Measurements from ENCODE around the gene GID8.

GID8 gene

DNA sequence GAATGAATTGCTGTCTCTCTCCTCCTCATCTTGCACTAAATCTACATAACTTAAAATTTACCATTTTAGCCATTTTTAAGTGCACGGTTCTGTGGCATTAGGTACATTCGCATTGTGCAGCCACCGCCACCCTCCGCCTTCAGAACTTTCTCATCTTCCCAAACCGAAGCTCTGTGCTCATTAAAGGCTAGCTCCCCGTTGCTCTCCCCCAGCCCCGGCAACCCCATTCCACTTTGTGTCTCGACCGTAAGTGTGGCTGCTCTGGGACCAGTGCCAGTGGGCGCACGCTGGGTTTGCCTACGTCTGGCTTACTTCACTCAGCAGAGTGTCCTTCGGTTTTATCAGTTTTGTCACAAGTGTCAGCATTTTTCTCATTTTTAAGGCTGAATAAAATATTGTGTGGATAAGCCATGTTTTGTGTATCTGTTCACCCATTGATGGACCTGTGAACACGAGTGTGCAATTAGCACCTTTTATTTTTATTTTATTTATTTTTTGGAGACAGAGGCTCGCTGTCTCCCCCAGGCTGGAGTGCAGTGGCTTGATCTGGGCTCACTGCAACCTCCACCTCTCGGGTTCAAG is 31.3 kb downstream of the GID8 start:
- Mint-ChIP-seq H3K9me3 (no peaks in the 10 kb centered on the region), H3K27me3 (ENCODE audit: low read depth) (peaks cover 27% of the 10 kb centered on the region), H3K36me3 (ENCODE audit: low read depth) (no peaks in the 10 kb centered on the region), H3K4me3 (no peak overlapping the region), H3K4me1 (ENCODE audit: low read depth) (peaks cover 13% of the 10 kb centered on the region), H3K27ac (no peak overlapping the region)

DNA sequence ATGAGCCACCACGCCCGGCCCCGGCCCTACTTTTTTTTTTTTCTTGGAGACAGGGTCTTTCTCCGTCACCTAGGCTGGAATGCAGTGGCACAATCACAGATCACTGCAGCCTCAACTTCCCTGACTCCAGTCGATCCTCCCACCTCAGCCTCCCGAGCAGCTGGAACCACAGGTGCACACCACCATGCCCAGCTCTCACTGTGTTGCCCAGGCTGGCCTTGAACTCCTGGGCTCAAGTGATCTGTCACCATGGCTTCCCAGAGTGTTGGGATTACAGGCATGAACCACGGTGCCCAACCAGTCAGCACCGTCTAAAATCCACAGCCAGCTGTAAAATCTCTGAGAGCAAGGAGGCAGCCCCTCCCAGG is 32.0 kb downstream of the GID8 start:
- no peak overlapping the region for H3K4me3 Mint-ChIP-seq
- H3K36me3 Mint-ChIP-seq (ENCODE audit: low read depth) = no peaks in the 10 kb centered on the region

DNA sequence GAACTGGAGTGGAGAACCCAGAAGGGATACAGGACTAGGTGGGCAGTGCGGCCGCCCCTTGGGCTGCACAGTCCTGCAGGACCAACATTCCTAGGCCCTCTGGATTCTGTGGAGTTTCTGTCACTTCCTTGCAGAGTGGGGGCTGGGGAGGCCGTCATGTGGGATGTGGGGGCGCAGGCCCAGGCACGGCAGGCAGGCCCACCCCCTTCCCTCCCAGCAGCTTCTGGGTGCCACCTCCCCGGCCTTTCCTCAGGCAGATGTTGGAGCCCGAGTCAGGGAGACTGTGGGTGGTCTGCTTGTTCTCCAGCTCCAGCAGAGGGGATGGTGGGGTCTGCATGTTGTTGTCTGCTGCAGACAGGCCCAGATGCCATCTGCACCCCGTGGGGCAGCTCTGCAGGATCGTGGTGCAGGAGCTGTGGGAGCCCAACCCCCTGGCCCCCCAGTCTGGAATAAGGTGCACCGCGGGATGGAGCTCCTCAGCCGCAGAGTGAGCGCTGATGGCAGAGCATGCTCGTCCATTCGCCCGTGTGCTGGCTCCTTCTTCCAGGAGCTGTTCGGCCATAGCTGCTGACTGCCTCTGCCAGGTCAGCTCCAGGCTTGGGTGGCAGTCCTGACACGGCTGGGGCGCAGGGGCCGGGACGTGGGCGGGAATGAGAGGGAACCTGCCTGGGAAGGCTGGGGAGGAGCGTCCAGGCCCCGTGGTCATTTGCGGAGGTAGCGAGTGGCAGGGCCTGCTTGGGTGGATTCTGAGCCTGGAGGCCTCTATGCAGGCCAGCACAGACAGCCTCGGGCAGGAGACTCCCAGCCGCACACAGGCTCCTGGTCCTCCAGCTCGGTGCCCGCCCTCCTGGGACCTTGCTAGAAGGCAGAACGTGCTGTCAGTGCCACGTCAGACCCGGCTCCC is 32.6 kb downstream of the GID8 start:
- Mint-ChIP-seq H3K27me3 (ENCODE audit: low read depth) (peaks cover 37% of the 10 kb centered on the region), H3K27ac (no peak overlapping the region), H3K36me3 (ENCODE audit: low read depth) (no peaks in the 10 kb centered on the region), H3K4me3 (no peak overlapping the region), H3K4me1 (ENCODE audit: low read depth) (peaks cover 13% of the 10 kb centered on the region), H3K9me3 (no peaks in the 10 kb centered on the region)

More for the DNA sequence above, 32.0 kb downstream of the GID8 start:
- peaks cover 33% of the 10 kb centered on the region for H3K27me3 Mint-ChIP-seq (ENCODE audit: low read depth)
- H3K4me1 Mint-ChIP-seq (ENCODE audit: low read depth) = peaks cover 13% of the 10 kb centered on the region
- no peaks in the 10 kb centered on the region for H3K9me3 Mint-ChIP-seq
- H3K27ac Mint-ChIP-seq = no peak overlapping the region

DNA sequence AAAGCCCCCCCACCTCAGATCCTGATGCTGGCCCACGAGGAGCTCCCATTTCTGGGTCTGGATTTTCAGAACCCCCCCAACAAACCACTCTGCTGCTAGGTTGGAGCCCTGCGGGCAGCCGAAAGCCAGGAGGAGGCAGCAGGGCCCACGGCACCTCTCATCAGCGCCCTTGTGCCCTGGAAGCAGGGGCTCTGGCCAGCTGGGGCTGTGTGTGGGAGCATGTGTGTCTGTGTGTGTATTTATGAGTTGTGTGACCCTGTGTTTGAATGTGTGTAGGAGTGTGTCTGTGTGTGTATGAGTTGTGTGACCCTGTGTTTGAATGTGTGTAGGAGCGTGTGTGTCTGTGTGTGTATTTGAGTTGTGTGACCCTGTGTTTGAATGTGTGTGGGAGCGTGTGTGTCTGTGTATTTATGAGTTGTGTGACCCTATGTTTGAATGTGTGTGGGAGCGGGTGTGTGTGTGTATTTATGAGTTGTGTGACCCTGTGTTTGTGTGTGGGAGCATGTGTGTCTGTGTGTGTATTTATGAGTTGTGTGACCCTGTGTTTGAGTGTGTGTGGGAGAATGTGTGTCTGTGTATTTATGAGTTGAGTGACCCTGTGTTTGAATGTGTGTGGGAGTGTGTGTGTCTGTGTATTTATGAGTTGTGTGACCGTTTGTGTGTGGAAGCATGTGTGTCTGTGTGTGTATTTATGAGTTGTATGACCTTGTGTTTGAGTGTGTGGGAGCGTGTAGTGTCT is 33.4 kb downstream of the GID8 start:
- Mint-ChIP-seq H3K36me3 (ENCODE audit: low read depth) (no peaks in the 10 kb centered on the region), H3K27me3 (ENCODE audit: low read depth) (peaks cover 44% of the 10 kb centered on the region), H3K9me3 (no peaks in the 10 kb centered on the region), H3K4me3 (no peak overlapping the region), H3K27ac (no peak overlapping the region), H3K4me1 (ENCODE audit: low read depth) (peaks cover 13% of the 10 kb centered on the region)

DNA sequence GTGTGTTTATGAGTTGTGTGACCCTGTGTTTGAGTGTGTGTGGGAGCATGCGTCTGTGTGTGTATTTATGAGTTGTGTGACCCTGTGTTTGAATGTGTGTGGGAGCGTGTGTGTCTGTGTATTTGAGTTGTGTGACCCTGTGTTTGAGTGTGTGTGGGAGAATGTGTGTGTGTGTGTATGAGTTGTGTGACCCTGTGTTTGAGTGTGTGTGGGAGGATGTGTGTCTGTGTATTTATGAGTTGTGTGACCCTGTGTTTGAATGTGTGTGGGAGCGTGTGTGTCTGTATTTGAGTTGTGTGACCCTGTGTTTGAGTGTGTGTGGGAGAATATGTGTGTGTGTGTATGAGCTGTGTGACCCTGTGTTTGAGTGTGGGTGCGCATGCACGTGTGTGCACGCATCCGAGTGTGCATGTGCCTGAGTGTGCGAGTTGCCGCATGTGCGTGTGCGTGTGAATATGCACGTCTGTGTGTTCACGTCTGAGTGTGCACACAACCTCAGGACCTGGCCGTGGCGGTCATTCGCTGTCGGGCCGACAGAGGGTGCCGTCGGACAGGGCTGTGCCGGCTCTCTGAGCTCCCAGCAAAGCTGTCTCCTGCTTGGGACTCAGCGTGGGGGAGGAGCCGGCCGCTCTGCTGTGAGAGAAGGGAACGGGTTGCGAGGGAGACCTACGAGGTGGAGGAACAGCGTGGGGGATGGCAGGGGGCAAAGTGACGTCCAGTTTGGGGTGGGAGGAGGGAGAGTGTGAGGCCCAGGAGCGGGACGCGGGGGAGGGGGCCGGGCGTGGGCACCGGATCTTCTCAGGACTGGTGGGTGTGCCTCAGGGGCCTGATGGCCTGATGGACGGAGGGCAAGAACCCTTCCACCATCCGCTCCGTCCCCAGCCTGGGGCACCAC is 34.2 kb downstream of the GID8 start:
- H3K27me3 Mint-ChIP-seq (ENCODE audit: low read depth) = peaks cover 49% of the 10 kb centered on the region
- H3K4me1 Mint-ChIP-seq (ENCODE audit: low read depth) = peaks cover 13% of the 10 kb centered on the region
- peak overlapping the region; percentile 57 for H3K4me3 Mint-ChIP-seq
- no peaks in the 10 kb centered on the region for H3K36me3 Mint-ChIP-seq (ENCODE audit: low read depth)
- peak overlapping the region; percentile 24 for H3K27ac Mint-ChIP-seq
- H3K9me3 Mint-ChIP-seq = no peaks in the 10 kb centered on the region

DNA sequence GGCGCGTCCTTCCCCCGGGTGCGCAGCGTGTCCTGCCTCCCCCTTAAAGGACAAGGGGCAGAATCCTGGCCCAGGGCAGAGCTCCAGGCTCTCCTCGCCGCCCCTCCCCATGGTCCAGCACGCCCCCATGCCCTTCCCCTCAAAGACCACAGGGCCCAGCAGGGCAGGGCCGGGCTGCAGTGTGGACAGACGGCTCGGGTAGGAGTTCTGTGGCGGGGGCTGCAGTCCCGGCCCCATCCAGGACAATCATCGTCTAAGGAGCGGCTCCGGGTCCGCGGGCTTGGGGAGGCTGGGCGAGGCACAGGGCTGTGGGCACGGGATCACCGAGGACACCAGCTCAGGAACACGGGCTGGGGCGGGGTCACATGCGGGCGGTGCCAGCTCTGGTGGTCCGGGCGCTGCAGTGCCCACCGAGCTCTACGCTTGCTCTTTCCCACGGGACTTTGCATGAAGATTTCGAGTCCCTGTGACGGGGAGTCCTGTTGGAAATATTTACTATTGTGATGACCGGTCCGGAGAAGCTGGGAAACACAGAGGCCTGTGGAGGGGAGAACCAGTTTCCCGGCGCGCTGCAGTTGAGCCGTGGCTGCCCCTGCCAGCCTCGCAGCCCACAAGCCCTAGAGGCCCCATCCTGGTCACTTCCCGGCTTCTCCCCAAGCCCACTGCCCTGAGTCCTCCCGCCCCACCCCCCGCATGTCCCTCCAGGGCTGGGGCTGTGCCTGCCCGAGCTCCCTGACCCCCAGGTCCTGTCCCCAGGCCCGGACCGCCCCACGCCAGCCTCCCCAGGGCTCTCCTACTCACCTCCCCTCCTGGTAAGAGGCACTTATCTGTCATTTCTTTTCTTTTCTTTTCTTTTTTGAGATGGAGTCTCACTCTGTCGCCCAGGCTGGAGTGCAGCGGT is 35.1 kb downstream of the GID8 start:
- no peak overlapping the region for H3K4me3 Mint-ChIP-seq
- peaks cover 16% of the 10 kb centered on the region for H3K4me1 Mint-ChIP-seq (ENCODE audit: low read depth)
- no peaks in the 10 kb centered on the region for H3K36me3 Mint-ChIP-seq (ENCODE audit: low read depth)
- H3K9me3 Mint-ChIP-seq = no peaks in the 10 kb centered on the region
- H3K27ac Mint-ChIP-seq = no peak overlapping the region
- peaks cover 52% of the 10 kb centered on the region for H3K27me3 Mint-ChIP-seq (ENCODE audit: low read depth)

DNA sequence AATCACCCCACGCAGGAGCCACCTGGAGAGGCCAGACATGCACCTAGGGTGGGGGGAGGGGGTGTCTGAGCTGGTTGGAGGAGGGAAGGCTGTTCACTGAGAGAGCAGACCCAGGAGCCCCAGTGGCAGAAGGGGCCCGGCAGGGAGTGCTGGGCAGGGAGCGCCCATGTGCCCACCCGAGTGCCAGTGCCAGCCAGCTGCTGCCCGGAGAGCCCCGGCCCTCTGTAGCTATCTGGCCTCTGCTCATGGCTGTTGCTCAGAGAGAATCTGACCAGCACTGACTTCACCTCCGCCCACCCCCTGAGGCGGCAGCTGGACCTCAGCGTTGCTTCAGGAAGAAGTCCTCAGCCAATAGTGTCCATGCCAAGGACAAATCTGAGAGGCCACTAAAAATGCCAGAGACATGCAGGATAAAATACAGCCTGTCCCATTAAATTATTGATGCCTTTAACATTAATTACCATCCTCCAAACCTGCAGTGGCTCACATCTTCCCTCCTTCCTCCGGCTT is 37.4 kb downstream of the GID8 start:
- Mint-ChIP-seq H3K4me1 (ENCODE audit: low read depth) (peaks cover 20% of the 10 kb centered on the region), H3K4me3 (no peak overlapping the region), H3K27me3 (ENCODE audit: low read depth) (peaks cover 70% of the 10 kb centered on the region), H3K27ac (no peak overlapping the region), H3K9me3 (no peaks in the 10 kb centered on the region), H3K36me3 (ENCODE audit: low read depth) (no peaks in the 10 kb centered on the region)

DNA sequence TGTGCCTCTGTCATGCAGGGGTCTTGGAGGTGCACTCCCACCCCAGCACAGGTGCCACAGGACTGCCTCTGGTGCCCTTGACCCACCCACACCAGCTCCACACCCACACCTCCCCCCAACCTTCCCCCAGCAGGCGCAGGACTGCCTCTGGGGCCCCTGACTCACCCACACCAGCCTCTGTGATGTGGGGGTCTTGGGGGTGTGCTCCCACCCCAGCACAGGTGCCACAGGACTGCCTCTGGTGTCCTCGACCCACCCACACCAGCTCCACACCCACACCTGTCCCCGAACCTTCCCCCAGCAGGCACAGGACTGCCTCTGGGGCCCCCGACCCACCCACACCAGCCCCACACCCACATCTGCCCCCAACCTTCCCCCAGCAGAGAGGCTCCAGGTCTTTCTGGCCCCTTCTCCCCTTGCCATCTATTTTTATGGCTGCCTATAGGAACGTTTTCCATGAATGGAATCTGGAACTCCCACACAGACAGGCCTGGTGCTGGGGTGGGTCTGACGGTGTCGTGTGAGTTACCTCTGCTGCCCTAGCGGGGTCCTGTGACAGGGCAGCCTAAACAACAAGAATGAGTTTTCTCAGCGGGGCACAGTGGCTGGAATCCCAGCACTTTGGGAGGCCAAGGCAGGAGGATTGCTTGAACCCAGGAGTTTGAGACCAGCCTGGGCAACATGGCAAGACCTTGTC is 38.0 kb downstream of the GID8 start:
- Mint-ChIP-seq H3K4me1 (ENCODE audit: low read depth) (peaks cover 20% of the 10 kb centered on the region), H3K27ac (no peak overlapping the region), H3K4me3 (no peak overlapping the region), H3K36me3 (ENCODE audit: low read depth) (no peaks in the 10 kb centered on the region), H3K9me3 (no peaks in the 10 kb centered on the region), H3K27me3 (ENCODE audit: low read depth) (peaks cover 76% of the 10 kb centered on the region)

DNA sequence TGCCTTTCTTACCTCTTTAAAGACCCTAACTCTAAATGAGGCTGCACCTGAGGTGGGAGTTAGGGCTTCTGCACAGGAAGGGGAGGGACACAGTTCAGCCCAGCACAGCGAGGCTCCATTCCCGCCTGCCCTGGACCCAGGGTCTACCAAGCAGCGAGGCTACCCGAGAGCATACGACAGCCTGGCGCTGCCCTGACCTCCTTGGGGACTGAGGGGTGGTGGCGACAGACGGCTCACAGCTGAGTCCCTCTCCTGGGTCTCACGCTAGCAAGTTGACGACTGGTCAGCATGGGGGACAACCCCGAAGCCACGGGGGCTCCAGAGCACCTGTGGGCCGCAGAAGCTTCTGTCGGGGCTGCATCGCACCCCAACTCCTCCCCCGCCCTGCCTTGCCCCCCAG is 38.9 kb downstream of the GID8 start:
- Mint-ChIP-seq H3K4me1 (ENCODE audit: low read depth) (peaks cover 17% of the 10 kb centered on the region), H3K27ac (no peak overlapping the region), H3K4me3 (no peak overlapping the region), H3K36me3 (ENCODE audit: low read depth) (no peaks in the 10 kb centered on the region), H3K27me3 (ENCODE audit: low read depth) (peaks cover 77% of the 10 kb centered on the region), H3K9me3 (no peaks in the 10 kb centered on the region)

DNA sequence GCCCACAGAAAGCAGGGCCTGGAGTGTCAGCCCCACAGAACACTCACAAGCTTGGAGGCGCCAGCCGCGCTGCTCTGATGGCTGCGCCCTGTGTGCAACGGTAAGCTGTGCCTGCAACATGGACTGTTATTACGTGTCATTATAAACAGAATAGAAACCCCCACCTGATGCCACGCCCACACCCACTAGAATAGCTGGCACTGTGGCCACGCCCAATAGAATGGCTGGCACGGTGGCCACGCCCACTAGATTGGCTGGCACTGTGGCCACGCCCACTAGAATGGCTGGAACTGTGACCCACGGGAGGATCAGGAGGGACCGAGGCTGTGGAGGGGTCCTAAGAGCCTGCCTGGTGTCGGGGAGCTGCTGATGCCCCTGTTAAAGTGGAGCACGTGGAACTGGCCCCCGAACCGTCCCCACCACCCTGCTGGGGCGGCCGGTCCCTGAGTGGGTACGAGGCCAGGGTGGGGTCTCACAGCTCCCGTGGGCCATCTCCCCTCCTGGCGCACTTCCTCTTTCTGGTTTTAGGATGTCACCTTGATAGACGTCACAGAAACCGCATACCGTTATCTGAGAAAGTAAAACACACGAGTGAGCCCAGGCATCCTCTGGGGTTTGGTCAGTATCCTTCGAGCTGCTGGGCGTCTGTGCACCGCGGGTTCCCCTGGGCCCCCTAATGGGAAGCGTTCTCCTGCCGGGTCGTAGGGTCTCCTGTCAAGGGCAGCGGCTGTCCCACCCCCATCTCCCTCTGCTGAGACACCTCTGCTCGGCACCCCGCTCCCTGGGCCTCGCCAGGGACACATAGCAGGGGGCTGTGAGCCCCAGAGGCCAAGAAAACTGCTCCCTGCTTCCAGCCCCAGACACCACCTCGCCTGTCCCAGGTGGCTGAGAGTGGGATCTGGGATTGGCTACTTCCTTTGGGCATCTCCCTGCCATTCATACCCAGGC is 39.9 kb downstream of the GID8 start:
- peaks cover 15% of the 10 kb centered on the region for H3K4me1 Mint-ChIP-seq (ENCODE audit: low read depth)
- H3K4me3 Mint-ChIP-seq = peak overlapping the region; percentile 31
- no peak overlapping the region for H3K27ac Mint-ChIP-seq
- no peaks in the 10 kb centered on the region for H3K9me3 Mint-ChIP-seq
- no peaks in the 10 kb centered on the region for H3K36me3 Mint-ChIP-seq (ENCODE audit: low read depth)
- H3K27me3 Mint-ChIP-seq (ENCODE audit: low read depth) = peaks cover 77% of the 10 kb centered on the region

DNA sequence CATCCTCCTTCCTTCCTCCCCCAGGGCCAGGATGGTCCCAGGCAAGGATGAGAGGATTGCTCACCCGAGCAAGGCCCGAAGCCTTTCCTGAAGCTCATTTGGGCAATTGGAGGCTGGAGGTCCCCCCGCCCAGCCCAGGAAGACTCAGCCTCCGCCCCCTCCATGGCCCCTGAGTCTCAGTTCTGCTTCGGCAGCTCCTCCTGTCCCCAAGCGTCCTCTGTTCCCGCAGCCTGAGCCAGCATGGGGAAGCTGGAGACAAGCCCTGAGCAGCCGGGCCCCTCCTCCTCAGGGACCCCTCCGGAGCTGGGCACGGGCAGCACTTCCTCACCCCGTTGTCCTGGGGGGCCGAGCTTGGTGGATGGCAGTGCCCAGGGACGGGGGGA is 40.6 kb downstream of the GID8 start:
- no peak overlapping the region for H3K4me3 Mint-ChIP-seq
- H3K27me3 Mint-ChIP-seq (ENCODE audit: low read depth) = peaks cover 76% of the 10 kb centered on the region
- H3K4me1 Mint-ChIP-seq (ENCODE audit: low read depth) = peaks cover 15% of the 10 kb centered on the region
- no peaks in the 10 kb centered on the region for H3K36me3 Mint-ChIP-seq (ENCODE audit: low read depth)
- no peak overlapping the region for H3K27ac Mint-ChIP-seq
- H3K9me3 Mint-ChIP-seq = no peaks in the 10 kb centered on the region

DNA sequence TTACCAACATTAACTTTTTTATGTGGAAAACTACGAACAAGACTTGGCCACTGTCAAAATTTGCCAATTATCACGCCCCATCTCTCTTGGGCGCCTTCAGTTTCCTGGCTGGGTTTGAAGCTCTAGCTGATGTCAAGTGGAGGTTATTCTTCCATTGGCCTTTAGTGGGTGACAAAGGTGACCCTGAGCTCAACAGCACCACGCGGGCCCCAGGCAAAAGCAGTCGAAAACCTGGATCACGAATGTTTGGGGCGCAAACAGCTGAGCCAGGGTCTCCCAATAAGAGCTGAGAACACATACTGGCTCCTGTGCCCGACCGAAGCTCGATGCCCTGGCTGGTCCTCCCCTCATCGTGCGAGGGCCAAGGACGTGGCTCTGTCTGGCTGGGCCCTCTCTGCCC is 41.4 kb downstream of the GID8 start:
- Mint-ChIP-seq H3K4me3 (no peak overlapping the region), H3K27me3 (ENCODE audit: low read depth) (peaks cover 74% of the 10 kb centered on the region), H3K36me3 (ENCODE audit: low read depth) (no peaks in the 10 kb centered on the region), H3K9me3 (no peaks in the 10 kb centered on the region), H3K4me1 (ENCODE audit: low read depth) (peaks cover 15% of the 10 kb centered on the region), H3K27ac (no peak overlapping the region)

Measured in T-helper 1 cell treated with Interleukin-12 subunit alpha and Interleukin-12 subunit beta and Interleukin-4 antibody, amounts not matched to agents 30 μg/mL and 1 μg/mL, for 36 hours (primary cell).